Hematopoietic multipotent progenitor cell treated with erythropoietin and hydrocortisone succinate and interleukin-3 and kit ligand, for 15 days (in vitro differentiated cells): ENCODE results near the gene AVP.

Source experiments
- DNase-seq: peaks from one replicate; pipeline ENCODE4 v3.0.0-alpha.2; 2015; ENCODE audit warnings: low spot score

Gene AVP

DNA sequence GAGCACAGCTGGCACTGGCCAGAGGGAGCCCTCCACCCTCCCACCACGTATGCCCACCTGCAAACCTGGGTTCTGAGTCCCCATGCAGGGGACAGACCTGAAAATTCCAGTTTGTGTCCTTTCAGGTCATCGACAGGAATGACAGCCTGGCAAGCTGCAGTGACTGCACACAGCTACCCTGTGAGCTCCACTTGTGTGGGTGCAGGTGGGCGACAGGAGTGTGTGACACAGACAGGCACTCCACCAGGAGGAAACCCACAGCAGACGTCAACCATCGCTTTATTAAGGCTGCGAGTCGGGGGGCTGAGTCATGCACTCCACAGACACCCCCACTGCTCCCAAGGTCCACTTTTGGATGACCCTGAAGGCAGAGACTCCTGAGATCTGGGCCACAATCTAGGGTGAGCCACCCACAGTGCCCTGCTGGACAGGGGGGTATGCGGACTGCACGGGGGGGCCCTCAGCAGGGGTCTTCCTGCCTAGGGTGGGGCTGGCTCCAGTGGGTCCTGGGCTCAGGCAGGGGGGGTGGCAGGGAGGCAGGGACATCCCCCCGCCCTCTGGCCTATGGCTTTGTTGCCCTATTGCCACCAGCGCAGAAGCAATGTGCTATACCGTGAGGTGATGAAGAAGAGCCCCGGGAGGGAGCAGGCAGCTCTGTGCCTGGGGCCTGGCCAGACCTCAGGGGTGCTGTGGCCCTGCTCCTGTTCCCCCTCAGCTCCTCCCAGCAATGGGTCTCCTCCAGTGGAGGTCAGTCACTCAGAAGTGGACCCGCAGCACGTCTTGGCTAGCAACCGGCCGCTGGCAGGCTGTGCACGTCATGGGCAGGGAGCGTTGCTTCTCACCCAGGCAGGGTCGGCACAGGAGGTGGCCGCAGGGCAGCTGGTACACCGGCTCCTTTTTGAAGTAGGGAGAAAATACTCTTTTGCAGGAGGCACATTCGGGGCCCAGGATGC is 25.1 kb upstream of the AVP start:
- no peak for DNase-seq

DNA sequence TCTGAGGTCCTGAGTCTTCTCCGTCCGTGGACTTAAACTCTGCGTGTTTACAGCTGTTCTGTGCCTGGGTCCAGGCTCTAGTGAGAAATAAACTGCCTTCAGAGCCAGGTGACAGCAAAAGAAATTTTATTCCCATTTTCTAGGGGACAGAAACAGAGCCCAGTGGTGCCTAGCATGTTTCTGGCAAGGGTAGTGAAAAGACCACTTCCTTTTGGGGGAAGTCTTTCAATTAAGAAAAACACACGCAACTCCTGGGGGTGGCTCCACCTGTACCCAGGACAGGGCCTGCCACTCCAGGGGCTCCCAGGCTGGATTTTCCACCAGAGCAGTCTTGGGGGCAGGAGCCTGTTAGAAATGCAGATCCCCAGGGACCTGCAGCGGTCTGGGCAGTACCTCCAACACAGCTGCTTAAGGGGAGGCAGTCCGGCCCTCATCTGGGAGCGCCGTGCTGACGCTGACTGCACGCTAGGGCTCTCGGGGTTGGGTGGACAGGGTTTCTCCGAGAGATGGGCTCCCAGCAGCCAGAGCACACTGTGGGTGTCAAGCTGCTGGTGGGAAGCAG is 23.0 kb upstream of the AVP start:
- no peak for DNase-seq

DNA sequence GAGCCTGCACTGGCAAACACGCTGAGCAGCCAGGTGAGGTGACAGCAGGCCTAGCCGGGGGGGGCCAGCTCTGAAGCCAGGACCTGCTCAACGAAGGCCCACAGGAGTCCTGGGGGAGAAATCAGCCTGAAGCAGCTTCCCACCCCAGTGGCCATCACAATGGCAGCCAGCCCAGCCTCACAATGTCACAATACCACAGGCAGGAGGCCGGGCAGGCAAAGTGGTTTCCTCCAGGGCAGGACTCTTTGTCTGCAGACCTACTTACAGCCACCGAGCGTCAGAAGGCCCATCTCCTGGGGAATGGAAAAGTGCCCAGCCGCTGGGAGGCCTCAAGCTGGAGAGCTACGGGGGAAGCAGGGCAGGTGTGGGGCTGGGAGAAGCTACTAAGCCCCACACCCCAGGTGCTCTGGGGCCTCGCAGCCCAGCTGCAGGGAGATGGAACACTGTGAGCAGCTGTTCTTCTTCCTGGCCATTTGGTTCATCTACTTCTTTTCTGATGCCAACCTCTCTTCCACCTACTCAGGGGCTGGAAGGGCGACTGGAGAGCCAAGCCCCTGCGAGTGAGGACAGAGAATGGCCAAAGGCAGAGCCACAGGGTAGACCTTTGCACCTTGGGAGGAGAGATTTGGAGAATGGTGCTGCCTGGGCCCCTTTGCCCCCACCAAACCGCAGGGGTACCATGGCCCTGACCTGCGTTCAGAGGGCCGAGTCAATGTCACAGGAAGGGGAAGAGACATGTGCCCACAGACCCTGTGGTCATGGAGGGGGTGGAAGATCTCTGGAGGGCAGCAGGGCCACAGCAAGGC is 22.3 kb upstream of the AVP start:
- DNase-seq: no peak

DNA sequence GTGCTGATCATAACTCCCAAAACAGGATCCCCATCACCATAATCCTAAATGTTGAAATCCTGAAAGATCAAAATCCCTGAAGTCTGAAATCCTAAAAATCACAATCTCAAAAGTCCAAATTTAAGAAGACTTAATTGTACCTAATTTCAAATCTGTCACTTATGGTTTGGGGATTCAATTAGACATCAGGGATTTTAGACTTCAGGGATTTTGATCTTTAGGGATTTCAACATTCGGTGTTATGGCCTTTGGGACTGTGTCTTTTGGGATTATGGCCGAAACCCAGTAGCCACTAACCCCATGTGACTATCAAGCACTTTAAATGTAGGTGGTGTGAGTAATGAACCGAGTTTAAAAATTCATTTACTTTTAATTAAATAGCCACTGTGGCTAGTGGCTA is 21.7 kb upstream of the AVP start:
- DNase-seq: no peak

DNA sequence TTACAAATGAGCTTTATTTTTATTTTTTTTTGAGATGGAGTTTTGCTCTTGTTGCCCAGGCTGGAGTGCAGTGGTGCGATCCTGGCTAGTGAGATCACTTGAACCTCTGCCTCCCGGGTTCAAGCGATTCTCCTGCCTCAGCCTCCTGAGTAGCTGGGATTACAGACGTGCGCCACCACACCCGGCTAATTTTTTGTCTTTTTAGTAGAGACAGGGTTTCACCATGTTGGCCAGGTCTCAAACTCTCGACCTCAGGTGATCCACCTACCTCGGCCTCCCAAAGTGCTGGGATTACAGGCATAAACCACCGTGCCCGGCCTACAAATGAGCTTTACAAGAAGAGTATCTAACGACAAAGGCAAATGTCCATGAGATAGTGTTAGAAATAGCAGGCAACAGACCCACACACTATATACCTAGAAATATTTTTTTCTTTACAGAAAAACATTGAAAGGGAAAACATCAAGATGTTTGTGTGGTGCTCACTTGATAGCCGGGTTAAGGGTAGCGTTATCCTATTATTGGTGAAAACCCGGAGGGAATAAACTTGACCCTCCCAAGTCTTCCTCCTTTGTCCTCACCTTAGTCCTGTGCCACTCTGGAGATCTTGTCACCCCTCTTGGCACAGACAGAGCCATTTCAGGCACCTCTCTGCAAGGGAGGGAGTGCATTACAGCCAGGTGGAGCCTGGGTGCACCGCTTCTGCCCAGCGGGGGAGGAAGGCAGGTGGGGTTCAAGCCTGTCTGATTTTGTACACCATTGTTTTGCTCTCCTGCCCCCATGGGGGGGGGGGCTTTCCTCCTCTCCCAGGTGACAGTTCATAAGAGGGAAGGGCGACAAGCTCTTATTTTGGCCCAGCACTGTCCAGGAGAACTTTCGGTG is 21.0 kb upstream of the AVP start:
- no peak for DNase-seq

DNA sequence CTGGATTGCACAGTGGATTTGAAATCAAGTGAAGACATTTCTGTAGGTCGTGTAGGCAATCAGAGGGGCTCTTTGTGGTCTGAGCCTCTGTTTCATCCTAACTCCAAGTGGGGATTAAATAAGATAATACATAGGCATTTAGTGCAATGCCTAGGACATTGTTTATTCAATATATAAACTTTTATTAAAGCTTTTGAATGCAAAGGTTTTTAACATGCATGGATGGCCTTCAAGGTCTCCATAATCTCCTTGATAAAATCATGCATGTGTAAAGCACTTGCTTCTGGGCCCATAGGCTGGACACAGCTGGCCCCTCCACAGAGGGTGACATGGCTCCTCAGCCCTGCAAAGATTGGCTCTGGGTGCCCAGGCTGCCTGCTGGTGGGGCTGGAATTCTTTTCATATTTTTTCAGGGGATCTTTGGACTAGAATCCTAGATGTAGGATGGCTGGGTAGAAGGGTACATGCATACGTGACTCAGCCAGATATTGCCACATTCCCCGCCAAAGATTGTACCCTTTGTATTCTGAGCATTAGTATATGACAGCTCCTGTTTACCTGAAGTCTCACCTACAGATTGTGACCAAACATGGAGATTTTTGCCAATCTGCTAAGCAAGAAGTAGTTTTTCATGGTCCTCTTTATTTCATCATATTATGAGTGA is 19.0 kb upstream of the AVP start:
- DNase-seq: no peak

DNA sequence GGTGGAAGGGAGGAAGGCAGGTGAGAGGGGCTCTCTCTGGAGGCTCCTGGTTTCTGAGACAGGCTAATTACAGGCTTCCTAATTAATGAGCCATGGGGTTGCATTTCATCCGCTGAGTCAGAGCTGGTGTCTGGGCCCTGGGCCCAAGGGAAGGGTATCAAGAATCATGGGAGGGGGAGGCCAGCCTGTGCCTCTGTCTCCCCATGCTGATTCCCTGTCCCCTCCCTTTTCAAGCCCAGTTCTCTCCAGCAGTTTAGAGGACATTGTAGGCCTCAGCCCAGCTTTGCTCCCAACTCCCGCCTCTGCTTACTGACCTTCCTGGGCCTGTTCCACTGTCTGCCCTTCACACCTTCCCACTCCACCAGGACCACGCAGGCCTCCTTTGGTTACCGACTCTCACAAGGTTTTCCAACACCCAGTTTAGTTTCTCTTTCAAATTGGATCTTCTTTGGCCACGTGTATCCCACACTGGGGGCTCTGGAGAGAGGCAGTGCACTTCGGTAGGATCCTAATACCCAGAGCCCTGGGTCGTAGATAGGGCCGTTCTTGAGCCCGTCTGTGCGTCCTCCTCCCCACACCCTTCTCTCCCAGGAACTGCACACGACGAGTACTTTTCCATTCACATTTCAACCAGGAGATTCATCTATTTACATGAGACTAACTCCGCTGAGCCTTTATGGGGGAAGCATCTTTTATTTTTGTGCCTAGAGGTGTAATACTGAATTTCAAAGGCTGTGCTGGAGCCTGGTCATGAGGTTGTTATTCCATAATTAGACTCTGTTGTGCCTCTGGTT is 18.2 kb upstream of the AVP start:
- no peak for DNase-seq

DNA sequence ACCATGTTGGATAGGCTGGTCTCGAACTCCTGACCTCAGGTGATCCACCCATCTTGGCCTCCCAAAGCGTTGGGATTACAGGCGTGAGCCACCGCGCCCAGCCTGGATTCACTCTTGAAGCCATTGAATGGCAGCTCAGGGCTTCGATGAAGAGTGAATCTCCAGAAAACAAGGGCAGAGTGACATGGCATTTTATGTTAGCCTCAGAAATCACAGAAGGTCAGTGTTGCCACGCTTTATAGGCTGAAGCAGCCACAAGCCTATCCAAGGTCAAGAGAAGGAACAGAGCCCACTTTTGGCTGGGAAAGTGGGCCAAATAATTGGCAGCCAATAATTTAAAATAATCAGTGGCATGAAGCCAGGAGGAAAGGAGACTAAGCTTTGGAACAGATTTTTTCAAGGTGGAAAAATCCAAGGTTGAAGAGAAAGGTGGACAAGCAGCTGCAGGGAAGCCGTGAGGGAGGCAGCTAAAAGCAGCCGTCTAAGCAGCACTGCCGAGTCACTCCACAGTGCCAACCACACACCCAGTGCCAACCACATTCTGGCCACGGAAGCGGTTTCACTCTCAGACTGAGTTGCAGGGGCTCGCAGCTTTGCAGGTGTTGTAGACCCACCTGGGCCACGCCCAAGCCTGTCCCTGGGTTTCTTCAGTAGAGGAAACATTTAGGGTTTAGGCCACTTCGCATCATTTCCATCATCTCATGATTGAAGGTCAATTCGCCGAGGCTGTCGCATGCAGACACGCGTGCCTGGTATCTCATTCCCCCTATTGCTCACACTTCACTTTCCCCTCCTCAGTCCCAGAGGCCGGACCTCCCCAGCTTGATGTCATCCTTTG is 17.4 kb upstream of the AVP start:
- DNase-seq: no peak

DNA sequence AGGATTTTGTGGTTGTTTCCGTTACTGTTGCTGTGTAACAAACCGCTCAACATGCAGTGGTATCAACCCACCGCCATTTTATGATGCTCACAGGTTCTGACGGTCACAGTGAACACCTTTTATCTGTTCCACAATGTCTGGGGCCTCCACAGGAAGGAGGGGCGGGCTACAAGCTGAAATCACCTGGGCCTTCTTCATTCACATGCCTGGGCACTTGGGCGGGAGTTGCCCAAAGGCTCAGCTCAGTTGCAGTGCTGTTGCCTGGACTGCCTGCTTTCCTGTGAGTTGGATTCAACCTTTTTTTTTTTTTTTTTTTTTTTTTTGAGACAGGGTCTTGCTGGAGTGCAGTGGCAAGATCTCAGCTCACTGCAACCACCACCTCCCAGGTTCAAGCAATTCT is 16.7 kb upstream of the AVP start:
- DNase-seq: no peak

DNA sequence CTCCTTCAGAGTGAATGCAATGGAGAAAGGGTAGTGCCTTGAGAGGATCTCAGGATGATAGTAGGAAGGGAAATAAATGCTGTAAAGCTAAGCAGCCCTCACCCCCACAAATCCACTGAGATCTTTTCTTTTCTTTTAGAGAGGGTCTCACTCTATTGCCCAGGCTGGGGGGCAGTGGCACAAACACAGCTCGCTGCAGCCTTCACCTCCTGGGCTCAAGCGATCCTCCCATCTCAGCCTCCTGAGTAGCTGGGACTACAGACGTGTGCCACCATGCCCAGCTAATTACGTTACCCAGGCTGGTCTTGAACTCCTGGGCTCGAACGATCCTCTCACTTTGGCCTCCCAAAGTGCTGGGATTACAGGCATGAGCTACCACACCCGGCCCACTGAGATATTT is 16.0 kb upstream of the AVP start:
- DNase-seq: no peak

DNA sequence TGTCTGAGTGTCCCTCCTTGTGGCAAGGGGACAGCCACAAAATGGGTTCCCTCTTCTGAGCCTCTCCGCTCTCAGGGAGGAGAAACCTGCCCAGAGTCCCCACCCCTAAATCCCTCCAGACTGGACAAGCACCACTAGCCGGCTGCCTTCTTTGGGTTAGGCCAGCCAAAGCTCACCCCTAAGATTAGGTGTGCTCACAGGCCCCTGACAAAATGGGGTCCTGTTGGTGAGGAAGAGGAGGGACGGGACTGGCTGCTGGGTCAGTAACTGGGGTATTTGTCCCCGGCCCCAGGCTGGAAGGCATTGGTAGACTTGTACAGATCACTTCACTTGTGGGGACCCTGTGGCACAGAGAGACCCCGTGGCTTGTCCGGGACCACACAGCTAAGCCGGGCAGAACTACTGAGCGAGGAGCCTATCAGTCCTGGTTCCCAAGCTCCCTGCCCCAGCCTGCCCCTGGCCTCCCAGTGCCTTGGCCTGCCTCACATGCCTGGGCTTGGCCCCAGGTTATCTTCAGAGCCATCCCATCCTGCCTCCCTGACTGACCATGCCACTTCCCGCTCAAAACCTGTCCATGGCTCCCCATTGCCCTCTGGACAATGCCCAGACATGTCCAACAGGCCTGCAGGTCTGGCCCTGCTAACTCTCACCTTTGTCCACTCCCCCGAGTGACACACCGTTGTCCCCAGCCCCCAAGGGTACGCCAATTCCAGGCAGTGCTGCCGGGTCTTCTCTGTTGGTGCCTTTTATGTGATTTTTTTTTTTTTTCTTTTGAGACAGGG is 10.5 kb upstream of the AVP start:
- no peak for DNase-seq

DNA sequence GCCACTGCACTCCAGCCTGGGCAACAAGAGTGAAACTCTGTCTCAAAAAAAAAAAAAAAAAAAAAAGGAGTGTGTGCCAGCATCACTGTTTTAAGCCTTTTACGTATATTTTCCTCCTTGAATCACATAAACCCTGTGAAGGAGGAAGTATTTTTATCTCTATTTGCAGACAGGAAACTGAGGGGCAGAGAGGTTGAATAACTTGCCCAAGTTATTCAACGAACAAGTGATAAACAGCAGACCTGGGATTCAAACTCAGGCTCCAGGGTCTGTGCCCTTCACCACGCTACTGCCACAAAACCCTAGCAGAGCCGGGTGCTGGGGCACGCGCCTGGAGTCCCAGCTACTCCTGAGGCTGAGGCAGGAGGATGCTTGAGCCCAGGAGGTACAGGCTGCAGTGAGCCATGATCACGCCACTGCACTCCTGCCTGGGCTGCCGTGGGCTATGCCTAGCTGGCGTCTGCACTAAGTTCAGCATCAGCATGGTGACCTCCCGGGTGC is 9.4 kb upstream of the AVP start:
- DNase-seq: no peak

DNA sequence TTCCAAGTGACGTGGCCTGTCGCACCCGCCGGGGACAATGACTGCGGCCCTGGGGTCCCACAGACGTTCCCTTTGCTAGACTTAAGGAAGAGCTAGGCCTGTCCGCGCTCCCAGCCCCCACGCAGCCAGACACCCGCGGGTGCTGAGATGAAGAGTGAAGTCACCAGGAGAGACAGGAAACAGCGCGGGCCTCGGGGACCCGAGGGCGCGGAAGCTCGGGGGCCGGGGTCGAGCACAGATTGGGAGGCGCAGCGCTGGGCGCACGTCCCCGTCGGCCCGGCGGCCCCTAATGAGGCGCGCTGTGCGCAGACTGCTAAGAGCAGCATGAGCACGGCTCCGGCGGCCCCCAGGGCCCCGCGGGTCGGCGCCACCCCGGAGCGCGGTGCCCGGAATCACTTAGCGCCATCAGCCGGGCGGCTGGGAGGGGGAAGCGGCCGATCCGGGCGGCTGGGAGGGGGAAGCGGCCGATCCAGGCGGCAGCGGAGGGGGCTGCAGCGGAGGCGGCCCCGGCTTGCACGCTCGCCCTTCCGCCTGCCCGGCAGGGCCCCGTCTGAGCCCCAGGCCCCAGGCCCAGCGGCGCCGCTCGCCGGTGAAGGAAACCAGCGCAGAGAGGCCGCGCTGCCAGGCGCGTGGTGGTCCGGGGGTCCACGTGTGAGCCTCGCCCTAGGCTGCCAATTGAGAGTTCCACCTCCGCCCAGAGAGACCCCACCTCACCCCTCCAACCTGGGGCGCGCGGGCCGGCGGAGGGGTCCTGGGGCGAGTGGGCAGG is 8.3 kb upstream of the AVP start:
- DNase-seq: no peak

DNA sequence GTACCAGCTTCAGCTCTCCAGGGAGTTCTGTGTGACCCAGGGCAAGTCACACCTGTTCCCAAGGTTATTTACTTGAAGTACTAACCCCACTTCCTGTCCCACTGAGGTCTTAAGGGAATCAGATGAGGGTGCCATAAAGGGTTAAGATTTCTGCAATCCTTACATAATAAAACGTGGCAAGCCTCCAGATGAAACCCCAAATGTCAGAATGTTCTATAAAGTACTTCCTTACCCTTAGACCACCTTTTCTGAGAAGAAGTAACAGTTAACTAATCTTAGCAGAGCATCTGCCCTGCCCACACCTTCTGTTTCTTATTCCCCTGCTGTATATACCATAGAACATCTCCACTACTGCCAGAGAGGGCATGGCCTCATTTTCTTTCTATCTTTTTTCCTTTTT is 6.0 kb upstream of the AVP start:
- DNase-seq: no peak

DNA sequence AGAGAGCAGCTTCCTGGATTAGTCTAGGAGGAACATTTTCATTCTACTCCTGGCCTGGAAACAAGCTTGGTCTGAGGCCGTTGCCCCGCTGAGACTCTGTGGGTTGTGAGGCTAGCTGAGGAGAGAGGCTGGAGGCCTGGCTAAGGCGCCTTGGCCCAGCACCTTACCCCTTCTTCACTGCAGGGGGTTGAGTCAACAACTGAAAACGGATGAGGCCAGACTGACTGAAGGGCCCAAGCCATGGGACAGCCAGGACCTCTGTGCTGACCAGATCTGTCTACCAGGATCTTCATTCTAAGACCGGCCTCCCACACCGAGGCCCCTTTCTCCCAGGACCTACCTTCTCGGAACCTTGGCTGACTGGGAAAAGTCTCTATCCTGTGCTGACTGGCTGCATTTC is 3.5 kb upstream of the AVP start:
- DNase-seq: no peak

DNA sequence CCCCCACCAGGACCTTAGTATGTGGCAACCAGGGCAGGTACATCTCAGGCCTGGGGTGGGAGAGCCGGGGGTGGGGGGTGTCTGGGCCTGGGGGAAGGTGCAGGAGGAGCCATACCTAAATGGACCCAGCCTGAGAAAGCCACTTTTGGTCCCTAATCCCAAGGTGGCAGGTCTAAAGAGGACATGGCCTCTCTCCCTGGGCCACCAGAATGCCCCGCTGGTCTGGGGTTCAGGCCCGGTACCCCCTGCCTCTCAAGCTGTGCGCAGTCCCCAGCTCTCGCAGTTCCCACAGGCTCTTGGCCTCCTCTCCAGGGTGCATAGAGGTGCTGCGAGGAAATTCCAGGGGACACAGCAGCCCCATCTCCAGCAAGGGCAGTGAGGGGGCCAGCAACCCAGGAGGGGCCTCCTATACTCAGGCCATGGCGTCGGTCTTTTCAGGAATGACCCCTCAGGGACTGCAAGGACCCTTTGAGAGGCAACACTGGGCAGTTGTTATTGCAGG is 1.1 kb upstream of the AVP start:
- no peak for DNase-seq

DNA sequence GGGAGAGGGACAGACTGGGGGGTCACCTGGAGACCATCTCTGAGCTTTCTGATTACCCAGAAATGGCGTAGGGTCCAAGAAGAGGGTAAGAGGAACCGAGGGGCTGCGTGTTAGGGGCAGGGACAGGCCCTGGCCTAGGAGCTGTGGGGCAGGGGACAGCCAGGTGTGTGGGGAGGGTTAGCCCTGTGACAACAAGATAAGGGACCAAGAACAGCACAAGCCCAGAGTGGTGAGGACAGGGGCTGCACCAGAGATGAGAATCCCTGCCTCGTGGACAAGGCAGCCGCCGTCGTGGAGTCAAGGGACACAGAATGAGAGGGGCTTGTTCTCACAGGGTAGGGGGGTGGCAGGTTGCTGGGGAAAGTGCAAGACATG is 449 bp upstream of the AVP start:
- no peak for DNase-seq
